ENCODE data around the gene ABCC3.

DNA sequence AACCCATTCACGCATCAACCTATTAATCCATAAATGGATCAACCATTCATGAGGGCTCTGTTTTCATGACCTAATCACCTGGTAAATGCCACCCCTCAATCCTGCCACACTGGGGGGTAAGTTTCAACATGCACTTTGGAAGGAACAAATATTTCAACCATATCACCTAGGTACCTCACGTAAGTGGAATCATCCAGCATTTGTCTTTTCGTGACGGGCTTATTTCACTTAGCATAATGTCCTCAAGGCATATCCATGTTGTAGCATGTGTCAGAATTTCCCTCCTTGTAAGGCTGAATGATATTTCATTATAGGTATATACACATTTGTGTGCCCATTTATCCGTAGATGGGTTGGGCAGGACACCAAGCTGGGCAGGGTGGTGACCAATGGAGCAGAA, 37.4 kb downstream of the ABCC3 start:
- no peak for TF ChIP-seq BCL6 (CRISPR knock-in tag; IDR thresholded peaks at IDR 0.05)
- no peak for TF ChIP-seq CTCF (IDR thresholded peaks at IDR 0.05 in 2 of 3, conservative IDR thresholded peaks at IDR 0.05 in 1 of 3; ENCODE audit: insufficient read depth in 2 of 3, low read depth in 1 of 3, low read length in 3 of 3)
- no peak for TF ChIP-seq ASH1L (IDR thresholded peaks at IDR 0.05; ENCODE audit: borderline replicate concordance, low read depth, partially characterized antibody)
- TF ChIP-seq CREB1 (IDR thresholded peaks at IDR 0.05): no peak
- no peak for TF ChIP-seq CREB1 (CRISPR knock-in tag; IDR thresholded peaks at IDR 0.05)
- no peak for TF ChIP-seq ILK (tag; IDR thresholded peaks at IDR 0.05; ENCODE audit: borderline replicate concordance, low read depth)
- no peak for TF ChIP-seq RUNX1 (IDR thresholded peaks at IDR 0.05; ENCODE audit: low read depth)
